HepG2 (cell line): Measurements from ENCODE around the gene ZSCAN20. TPM values are rescaled to one million over a fixed set of nuclear protein-coding genes. Genes with fewer than 3 reads are reported as not detected.

Experiments
- ATAC-seq: fragments of 200-7000 bp; cut with Tn5 transposase; 3 replicates; pipeline ENCODE4 v1.9.1; 2020; ENCODE audit warnings: mild to moderate bottlenecking, moderate library complexity
- BruUV-seq: library from RNA; stranded (reverse); fragments of 400-500 nt; replicated peaks from 2 replicates; lab custom pipeline; 2021; lab: Mats Ljungman, UMichigan
- CTCF ChIA-PET: fragments of 300-600 bp; formaldehyde crosslinking; extraction: SDS; loops from one replicate; lab custom pipeline; 2021; ENCODE audit warnings: low total read pairs, inconsistent platforms, low intra/inter-chr PET ratio; lab: Yijun Ruan, JAX
- POLR2A ChIA-PET: fragments of 350-600 bp; sonication (Branson Sonifier 250); formaldehyde crosslinking; loops from one replicate; lab custom pipeline; 2020; ENCODE audit warnings: antibody characterized with exemption, inconsistent platforms; lab: Yijun Ruan, JAX
- DNase-seq: peaks from one replicate; pipeline ENCODE4 v3.0.0-alpha.2; 2015; ENCODE audit warnings: low spot score
- FAIRE-seq: peaks from 3 replicates; lab custom pipeline; 2011; peaks lifted over from hg19 to GRCh38; lab: Jason Lieb, UNC
- H2AFZ ChIP-seq: one replicate; pipeline ENCODE4 v1.6.1; 2011; ENCODE audit warnings: low read length, inconsistent platforms
- H3K27ac ChIP-seq: fragments of 300-600 bp; 3 replicates; pipeline ENCODE4 v1.8.0; 2011; ENCODE audit warnings: mixed run types, mild to moderate bottlenecking, mixed read lengths, low read length, inconsistent platforms; ENCODE audit not compliant: insufficient read depth; ENCODE audit errors: extremely low read length
- H3K27me3 ChIP-seq, 2 experiments: fragments of 200-600 bp in 1 of 2; 2 replicates in 1 of 2; 3 replicates in 1 of 2; pipeline versions ENCODE4 v1.6.0 to v1.8.0; 2011; ENCODE audit warnings: low read length in 2 of 2, mild to moderate bottlenecking in 2 of 2, moderate library complexity in 2 of 2, inconsistent platforms in 1 of 2; ENCODE audit not compliant: insufficient read depth in 2 of 2, control insufficient read depth in 1 of 2
- H3K36me3 ChIP-seq, 2 experiments: fragments of 200-600 bp in 1 of 2; replicated peaks in 1 of 2; 2 replicates in 1 of 2; 3 replicates in 1 of 2; pipeline versions ENCODE4 v1.5.1 to v1.8.0; 2011; ENCODE audit warnings: low read length in 2 of 2, inconsistent platforms in 1 of 2; ENCODE audit not compliant: insufficient read depth in 2 of 2, control insufficient read depth in 1 of 2
- H3K4me1 ChIP-seq: 2 replicates; pipeline ENCODE4 v1.5.1; 2012; ENCODE audit warnings: low read length, inconsistent platforms; ENCODE audit not compliant: insufficient read depth
- H3K4me2 ChIP-seq: 2 replicates; pipeline ENCODE4 v1.6.0; 2011; ENCODE audit warnings: low read depth, low read length, inconsistent platforms
- H3K4me3 ChIP-seq, 3 experiments: fragments of 200-600 bp in 1 of 3; sonication (generic), shearing (Covaris generic) in 1 of 3; replicated peaks in 1 of 3; 2 replicates each; pipeline ENCODE4 v1.5.1; 2011 to 2016; ENCODE audit warnings: low read length in 3 of 3, inconsistent platforms in 2 of 3, low read depth in 2 of 3, mild to moderate bottlenecking in 2 of 3, control low read depth in 1 of 3, mixed read lengths in 1 of 3; ENCODE audit not compliant: insufficient read depth in 1 of 3
- H3K79me2 ChIP-seq: one replicate; pipeline ENCODE4 v1.6.1; 2011; ENCODE audit warnings: low read length, inconsistent platforms; ENCODE audit not compliant: insufficient read depth
- H3K9ac ChIP-seq: 2 replicates; pipeline ENCODE4 v1.6.0; 2011; ENCODE audit warnings: mild to moderate bottlenecking, low read depth, low read length, inconsistent platforms; ENCODE audit not compliant: insufficient read depth
- H3K9me3 ChIP-seq: 2 replicates; pipeline ENCODE4 v1.5.1; 2012; ENCODE audit warnings: mild to moderate bottlenecking, low read length
- H4K20me1 ChIP-seq: 2 replicates; pipeline ENCODE4 v1.6.0; 2011; ENCODE audit warnings: inconsistent platforms, mild to moderate bottlenecking, low read length, moderate library complexity; ENCODE audit not compliant: insufficient read depth
- CBFB ChIP-seq: sonication (generic); formaldehyde crosslinking; IDR thresholded peaks from 2 replicates; pipeline ENCODE4 v1.4.0; 2020; ENCODE audit warnings: missing genetic modification reagents
- NCOA2 ChIP-seq: sonication (generic); formaldehyde crosslinking; IDR thresholded peaks from 2 replicates; pipeline ENCODE4 v1.8.0; 2022; ENCODE audit warnings: inconsistent platforms
- RAD51 ChIP-seq: fragments of 450-650 bp; IDR thresholded peaks from 2 replicates; pipeline ENCODE4 v1.6.1; 2016; ENCODE audit warnings: borderline replicate concordance
- ZNF282 ChIP-seq: fragments of 450-650 bp; IDR thresholded peaks from 2 replicates; pipeline ENCODE4 v1.6.1; 2018; ENCODE audit not compliant: partially characterized antibody
- WGBS: methylation state at CpG from one replicate; pipeline ENCODE4 v1.1.6; 2017; ENCODE audit warnings: low lambda C conversion rate; 5-methylcytosine and 5-hydroxymethylcytosine counted together
- in situ Hi-C: cut with HindIII; loops from 2 replicates; pipeline ENCODE4 v1.10.0; 2017; ENCODE audit warnings: low pct_unique_long_range_greater_than_20kb; ENCODE audit not compliant: extremely low pct_ligation_motif_present
- intact Hi-C: fragments of 100-400 bp; cut with micrococcal nuclease; formaldehyde crosslinking; loops from one replicate; pipeline ENCODE4 v1.10.0; 2022; ENCODE audit not compliant: unreplicated experiment
- polyA plus RNA-seq, 8 experiments: library from polyadenylated mRNA; depleted of rRNA in 3 of 8; stranded (reverse) in 7 of 8; unstranded in 1 of 8; fragments of >200 nt; fragmentation: Illumina TruSeq in 4 of 8; extraction: Trizol in 4 of 8; gene quantifications; 2 replicates each; pipeline versions ENCODE4 v1.2.1 to v1.2.3, GENCODE V29; 2011 to 2016; ENCODE audit warnings: low read depth in 4 of 8, missing spikeins in 1 of 8, mixed read lengths in 1 of 8; ENCODE audit not compliant: insufficient read depth in 1 of 8
- total RNA-seq, 5 experiments: library from RNA; depleted of rRNA; stranded (reverse); fragments of >200 nt; fragmentation: Illumina TruSeq; extraction: Trizol; gene quantifications; 2 replicates each; pipeline ENCODE4 v1.2.3, GENCODE V29; 2016; ENCODE audit warnings: low read depth in 1 of 5
- TF ChIP-seq, protein P1 (sequence below): sonication (generic); formaldehyde crosslinking; IDR thresholded peaks from 2 replicates; pipeline ENCODE4; 2020; ENCODE audit warnings: missing genetic modification reagents, mild to moderate bottlenecking, borderline replicate concordance
- TF ChIP-seq, protein P2 (sequence below): sonication (generic); formaldehyde crosslinking; conservative IDR thresholded peaks from 2 replicates; pipeline ENCODE4 v1.4.0; 2020; ENCODE audit warnings: missing genetic modification reagents
- TF ChIP-seq, protein P3 (sequence below): sonication (generic); formaldehyde crosslinking; conservative IDR thresholded peaks from 2 replicates; pipeline ENCODE4 v1.4.0; 2020; ENCODE audit warnings: missing genetic modification reagents

The ZSCAN20 gene
- total and polyA plus RNA-seq, 2 of the 13 experiments (the other 11 are each of a cell fraction or from before 2014, with no cell fraction given): 1.1 to 2.8 TPM

DNA sequence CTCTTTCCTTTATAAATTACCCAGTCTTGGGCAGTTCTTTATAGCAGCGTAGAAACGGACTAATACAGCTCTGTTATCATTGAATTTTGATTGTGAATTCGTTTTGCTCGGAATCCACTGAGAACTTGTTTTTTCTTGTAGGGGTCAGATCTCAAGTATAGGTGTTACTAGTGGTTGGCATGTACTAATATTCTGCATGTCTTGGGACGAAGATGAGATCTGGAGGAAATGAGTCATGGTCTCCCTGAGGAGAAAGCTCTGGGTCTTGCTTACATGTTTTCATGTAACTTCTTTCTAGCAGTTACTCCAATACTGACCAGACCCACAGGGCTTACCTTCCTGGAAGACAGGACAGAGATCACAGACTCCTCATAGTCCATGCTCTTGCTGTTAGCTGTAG is 30.3 kb downstream of the ZSCAN20 start:
- H3K27ac ChIP-seq: no peak overlapping the region
- no peaks in the 10 kb centered on the region for H4K20me1 ChIP-seq
- TF ChIP-seq, protein P1, sequence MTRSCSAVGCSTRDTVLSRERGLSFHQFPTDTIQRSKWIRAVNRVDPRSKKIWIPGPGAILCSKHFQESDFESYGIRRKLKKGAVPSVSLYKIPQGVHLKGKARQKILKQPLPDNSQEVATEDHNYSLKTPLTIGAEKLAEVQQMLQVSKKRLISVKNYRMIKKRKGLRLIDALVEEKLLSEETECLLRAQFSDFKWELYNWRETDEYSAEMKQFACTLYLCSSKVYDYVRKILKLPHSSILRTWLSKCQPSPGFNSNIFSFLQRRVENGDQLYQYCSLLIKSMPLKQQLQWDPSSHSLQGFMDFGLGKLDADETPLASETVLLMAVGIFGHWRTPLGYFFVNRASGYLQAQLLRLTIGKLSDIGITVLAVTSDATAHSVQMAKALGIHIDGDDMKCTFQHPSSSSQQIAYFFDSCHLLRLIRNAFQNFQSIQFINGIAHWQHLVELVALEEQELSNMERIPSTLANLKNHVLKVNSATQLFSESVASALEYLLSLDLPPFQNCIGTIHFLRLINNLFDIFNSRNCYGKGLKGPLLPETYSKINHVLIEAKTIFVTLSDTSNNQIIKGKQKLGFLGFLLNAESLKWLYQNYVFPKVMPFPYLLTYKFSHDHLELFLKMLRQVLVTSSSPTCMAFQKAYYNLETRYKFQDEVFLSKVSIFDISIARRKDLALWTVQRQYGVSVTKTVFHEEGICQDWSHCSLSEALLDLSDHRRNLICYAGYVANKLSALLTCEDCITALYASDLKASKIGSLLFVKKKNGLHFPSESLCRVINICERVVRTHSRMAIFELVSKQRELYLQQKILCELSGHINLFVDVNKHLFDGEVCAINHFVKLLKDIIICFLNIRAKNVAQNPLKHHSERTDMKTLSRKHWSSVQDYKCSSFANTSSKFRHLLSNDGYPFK (CRISPR knock-in tag): no peak
- TF ChIP-seq CBFB (CRISPR knock-in tag) (no peak), NCOA2 (CRISPR knock-in tag) (no peak), ZNF282 (no peak)
- H3K4me1 ChIP-seq: peaks cover 7% of the 10 kb centered on the region
- H3K9ac ChIP-seq: no peak overlapping the region
- intact Hi-C loops: no loop called here
- H3K4me2 ChIP-seq: no peak overlapping the region
- H3K27me3 ChIP-seq: no peaks in the 10 kb centered on the region
- no peak overlapping the region for H3K4me3 ChIP-seq
- H2AFZ ChIP-seq: no peak overlapping the region
- in situ Hi-C loops: no loop called here
- H3K36me3 ChIP-seq: no peaks in the 10 kb centered on the region
- BruUV-seq: no TSS peak
- no peak for ATAC-seq
- 19% methylated on average over 5 of the region's 5 CpGs for WGBS
- no peaks in the 10 kb centered on the region for H3K9me3 ChIP-seq
- no peaks in the 10 kb centered on the region for H3K79me2 ChIP-seq
- no peak for DNase-seq
- POLR2A ChIA-PET: no interaction called here
- CTCF ChIA-PET: no interaction called here
- FAIRE-seq: no peak

DNA sequence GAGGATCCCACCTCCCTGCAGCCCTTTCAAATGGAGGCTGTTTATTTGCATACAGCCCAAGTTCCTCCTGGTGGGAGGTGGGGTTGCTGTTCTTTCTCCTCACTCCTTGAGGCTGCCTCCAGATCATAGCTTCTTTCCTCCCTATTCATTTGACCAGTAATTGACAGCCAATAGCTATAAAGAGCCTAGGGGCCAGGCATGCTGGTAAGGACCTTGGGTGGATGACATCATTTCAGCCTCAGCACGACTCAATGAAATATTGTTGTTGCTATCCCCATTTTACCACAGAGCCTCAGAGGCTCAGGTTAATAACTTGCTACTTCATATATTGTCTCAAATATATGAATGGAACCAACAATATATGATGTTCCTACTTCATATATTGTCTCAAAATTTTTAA is 31.1 kb downstream of the ZSCAN20 start:
- CTCF ChIA-PET: no interaction called here
- in situ Hi-C loops: no loop called here
- no peaks in the 10 kb centered on the region for H3K9me3 ChIP-seq

More for the DNA sequence above, 31.1 kb downstream of the ZSCAN20 start:
- no peak for FAIRE-seq
- Histone ChIP-seq H3K36me3 (no peaks in the 10 kb centered on the region), H3K27ac (no peak overlapping the region), H3K4me2 (no peak overlapping the region), H3K79me2 (no peaks in the 10 kb centered on the region), H3K4me3 (no peak overlapping the region), H4K20me1 (no peaks in the 10 kb centered on the region), H3K9ac (no peak overlapping the region), H3K27me3 (no peaks in the 10 kb centered on the region), H3K4me1 (no peaks in the 10 kb centered on the region), H2AFZ (no peak overlapping the region)
- intact Hi-C loops: no loop called here
- no TSS peak for BruUV-seq
- TF ChIP-seq, protein P2, sequence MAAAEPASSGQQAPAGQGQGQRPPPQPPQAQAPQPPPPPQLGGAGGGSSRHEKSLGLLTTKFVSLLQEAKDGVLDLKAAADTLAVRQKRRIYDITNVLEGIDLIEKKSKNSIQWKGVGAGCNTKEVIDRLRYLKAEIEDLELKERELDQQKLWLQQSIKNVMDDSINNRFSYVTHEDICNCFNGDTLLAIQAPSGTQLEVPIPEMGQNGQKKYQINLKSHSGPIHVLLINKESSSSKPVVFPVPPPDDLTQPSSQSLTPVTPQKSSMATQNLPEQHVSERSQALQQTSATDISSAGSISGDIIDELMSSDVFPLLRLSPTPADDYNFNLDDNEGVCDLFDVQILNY (CRISPR knock-in tag): no peak
- no peak for TF ChIP-seq RAD51
- TF ChIP-seq, protein P3, sequence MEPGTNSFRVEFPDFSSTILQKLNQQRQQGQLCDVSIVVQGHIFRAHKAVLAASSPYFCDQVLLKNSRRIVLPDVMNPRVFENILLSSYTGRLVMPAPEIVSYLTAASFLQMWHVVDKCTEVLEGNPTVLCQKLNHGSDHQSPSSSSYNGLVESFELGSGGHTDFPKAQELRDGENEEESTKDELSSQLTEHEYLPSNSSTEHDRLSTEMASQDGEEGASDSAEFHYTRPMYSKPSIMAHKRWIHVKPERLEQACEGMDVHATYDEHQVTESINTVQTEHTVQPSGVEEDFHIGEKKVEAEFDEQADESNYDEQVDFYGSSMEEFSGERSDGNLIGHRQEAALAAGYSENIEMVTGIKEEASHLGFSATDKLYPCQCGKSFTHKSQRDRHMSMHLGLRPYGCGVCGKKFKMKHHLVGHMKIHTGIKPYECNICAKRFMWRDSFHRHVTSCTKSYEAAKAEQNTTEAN (CRISPR knock-in tag): no peak
- no peak for ATAC-seq
- 6% methylated on average over 1 of the region's 1 CpG for WGBS
- POLR2A ChIA-PET: no interaction called here
- DNase-seq: no peak
